HG03060 (cell line): ENCODE results near the gene MAP7D1.
"Not testable (repeated sequence)": the region's sequence is repeated elsewhere in the genome, so short reads cannot be mapped to it uniquely, and the experiment has no call there.

Source experiments
- ATAC-seq: cut with Tn5 transposase; IDR thresholded peaks from one replicate; pipeline ENCODE4 v1.9.1; 2021; ENCODE audit warnings: low read depth, moderate number of reproducible peaks; ENCODE audit not compliant: unreplicated experiment

The MAP7D1 gene

DNA sequence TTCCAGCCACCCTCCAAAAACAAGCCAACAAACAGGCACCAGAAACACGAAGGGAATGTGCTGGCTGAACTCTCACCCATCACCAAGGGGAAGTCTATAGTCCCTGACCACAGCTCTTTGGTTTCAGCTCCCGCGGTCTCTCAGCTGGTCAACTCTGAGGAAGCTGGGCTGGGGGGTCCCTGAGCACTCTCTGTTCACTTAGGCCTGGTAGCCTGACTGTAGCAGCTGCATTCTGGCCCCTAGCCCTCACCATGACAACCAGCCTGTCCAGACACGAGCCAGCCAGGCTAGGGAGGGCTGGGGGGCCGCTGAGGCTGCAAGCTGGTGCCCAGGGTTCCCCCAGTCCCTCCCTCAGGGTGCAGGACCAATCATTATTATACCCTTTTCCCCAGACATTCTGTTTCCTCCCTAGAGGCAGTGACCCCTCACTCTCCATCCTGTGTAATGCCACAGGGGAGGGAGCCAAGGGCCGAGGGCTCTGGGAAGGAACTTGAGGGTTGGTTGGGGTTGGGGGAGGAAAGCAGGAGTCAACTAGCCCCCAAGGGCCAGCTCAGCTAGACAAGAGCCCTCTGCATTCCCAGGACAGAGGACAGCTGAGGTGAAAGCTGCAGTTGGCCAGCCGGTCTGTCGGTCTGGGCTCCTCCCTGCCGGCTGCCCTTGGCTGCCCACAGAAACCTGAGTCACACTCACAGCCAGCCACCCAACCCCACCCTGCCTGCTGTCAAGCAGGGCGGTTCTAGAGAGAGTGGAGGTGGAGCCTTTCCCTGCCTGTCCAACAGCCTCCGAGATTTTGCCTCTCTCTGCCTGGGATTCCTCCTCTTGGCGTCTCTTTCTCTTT lies 5.4 kb upstream of the MAP7D1 start:
- no peak for ATAC-seq

DNA sequence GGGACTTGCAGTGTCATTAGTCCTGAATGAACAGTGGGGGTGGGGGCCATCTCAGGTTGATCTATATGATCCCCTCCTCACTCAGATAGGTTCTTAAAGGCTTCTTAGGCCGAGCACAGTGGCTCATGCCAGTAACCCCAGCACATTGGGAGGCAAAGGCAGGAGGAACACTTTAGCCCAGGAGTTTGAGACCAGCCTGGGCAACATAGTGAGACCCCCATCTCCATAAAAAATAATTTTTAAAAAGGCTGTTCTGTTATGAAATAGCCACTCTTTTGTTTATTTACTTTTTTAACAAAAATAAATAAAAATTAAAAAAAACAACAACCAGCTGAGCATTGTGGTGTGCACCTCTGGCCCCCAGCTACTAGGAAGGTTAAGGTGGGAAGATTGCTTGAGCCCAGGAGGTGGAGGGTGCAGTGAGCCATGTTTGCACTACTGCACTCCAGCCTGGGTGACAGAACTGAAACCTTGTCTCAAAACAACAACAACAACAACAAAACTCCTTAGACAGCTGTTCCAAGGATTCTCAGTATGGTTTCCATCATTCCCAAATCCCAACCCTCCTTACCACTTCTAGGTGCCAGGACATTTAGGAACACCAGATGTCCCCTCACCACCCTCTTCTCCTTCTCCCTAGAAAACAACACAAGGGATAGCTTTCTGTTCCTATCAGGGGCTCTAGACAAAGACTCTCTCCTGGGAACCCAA lies 4.7 kb upstream of the MAP7D1 start:
- no peak for ATAC-seq

DNA sequence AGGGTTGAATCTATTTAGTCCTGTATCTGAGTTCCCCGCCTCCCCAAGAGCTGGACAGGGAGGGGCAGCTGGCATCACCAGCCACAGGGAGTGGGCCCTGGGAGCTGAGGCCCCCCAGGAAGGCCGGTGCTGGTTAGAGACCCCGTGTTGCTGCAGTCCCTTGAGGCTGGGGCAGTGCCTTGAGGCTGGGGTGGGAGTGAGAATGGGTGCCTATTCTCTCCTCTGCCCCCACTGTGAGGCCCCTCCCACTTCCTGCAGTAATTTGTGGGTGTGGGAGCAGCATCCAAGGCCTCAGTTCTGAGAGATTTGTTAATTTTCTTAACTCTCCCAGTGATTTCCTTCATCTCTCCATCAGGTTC lies 4.1 kb upstream of the MAP7D1 start:
- no peak for ATAC-seq

- no peak for ATAC-seq
These were observed 2.5 kb upstream of the MAP7D1 start for GRCh38 chr1:36153476-36153875.

- no peak for ATAC-seq
These were observed 1.6 kb upstream of the MAP7D1 start for GRCh38 chr1:36154335-36154734.

DNA sequence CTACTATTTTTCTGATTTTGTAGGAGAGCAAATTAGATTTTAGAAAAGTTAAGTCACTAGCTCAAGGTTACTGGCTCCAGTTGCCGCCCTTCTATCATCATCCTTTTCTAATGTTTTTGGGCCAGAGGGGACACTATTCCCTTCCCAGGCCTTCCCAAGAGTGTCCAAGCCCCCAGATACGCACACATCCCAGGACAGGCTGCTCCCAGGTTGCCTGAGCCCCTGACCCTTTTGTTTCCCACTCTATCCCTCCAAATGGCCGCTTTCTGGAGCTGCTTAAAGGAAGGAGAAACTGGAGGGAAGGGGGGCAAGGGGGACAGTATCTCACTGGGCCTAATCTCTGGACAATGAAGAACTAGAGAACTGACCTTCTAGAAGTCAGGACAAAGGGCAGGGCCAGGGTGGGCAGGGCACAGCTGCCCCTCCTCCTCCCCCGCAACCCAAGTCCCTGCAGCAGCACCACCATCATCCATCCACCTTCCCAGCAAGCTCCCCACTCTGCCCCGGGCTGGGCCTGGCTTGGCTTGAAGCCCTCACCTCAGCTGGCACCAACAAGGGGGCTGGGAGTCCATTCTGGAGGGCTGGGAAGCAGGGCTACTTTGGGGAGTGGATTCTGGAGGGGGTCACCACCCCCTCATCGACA lies 1.1 kb upstream of the MAP7D1 start:
- ATAC-seq: no peak

DNA sequence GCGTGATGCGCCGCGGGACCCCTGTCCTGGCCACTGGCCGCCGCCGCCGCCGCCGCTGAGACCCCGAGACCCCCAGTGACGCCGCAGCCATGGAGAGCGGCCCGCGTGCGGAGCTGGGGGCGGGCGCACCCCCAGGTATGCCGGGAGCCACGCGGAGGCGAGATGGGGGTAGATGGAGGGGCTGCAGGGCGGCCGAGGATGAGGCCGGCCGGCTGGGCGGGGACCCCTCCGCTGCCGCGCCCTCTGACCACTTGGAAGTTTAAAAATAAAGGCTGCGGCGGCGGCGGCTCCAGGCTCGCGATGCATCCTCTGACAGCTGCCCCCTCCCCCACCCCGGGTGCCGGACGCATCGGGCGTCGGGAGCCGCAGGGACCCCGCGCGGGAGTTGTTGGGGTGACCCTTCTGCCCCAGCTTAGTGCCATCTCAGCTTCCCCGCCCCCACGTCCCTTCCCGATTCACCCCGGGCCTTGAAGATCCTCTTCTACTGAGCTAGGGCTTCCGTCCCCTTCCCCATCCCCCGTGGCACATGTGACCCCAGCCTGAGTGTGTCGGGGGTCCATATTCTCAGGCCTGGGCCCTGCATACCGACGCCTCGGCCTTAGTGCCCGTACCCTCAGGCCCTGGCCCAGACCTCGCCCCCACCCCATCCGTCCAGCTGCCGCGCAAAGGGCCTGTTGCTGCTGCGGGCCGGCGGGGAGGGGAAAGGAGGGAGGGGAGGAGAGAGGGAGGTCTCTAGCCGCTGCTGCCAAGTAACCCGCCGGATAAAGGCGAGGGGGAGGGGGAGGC lies 562 bp downstream of the MAP7D1 start:
- no peak for ATAC-seq

GRCh38 chr1:36157115-36157903 lies 1.3 kb downstream of the MAP7D1 start:
- ATAC-seq: no peak

GRCh38 chr1:36157973-36158826 lies 2.2 kb downstream of the MAP7D1 start:
- ATAC-seq: no peak

- ATAC-seq: not testable (repeated sequence)
These were observed 2.9 kb downstream of the MAP7D1 start for GRCh38 chr1:36158827-36159252.

DNA sequence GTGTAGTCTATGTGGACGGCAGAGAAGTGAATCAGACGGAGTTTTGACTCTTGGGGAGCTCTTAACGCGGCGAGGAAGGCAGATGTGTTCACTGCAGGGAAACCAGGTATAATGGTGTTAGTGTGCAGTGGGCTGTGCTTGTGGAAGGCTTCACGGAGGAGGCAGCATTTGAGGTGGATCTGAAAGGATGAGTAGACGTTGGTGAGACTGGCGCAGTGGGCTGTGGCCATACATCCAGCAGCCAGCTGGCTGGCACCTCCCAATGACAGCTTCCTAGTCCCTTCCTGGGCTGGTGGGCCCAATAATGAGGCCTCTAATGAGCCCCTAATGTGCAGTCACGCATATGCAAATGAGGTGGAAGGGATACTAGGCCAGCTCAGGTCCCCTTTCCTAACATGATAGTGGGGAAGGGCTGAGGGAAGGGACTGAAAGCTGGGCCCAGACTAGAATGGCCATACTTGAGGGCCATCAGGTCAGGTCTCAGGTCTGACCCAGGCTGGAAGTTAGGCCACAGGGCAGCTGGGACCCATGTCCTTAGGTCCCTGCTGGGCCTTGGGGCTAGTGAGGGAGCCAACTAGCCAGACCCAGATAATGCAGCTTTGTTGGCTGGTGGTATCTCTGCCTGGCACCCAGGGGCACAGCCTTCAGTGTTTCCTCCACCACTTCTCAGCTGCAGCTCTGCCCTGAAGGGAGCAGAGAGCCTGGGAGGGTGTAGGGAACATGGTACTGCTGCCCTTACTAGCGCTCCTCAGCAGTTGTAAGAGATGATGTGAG lies 3.8 kb downstream of the MAP7D1 start:
- ATAC-seq: no peak

DNA sequence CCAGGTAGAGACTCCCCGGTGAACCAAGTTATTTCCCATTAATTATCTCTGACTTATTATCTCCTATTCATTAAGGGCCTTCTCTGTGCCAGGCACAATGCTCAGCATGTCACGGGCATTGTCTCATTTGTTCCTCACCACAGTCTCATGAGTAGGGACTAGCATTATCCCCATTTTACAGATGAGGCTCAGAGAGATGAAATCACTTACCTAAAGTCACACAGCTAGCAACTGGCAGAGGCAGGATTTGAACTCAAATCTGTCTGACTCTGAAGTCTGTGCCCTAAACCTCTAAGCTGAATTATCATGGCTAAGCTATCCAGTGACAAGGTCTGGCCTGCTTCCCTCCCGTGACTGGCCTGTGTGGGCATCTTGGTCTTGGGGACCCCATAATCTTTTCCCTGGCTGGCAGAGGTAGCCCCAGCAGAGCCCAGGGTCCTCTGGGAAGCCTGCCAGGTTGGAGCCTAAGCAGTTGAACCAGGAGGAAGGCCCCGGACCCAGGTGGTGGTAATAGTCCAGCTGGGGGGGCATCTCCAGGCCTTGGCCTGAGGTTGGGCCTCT lies 4.5 kb downstream of the MAP7D1 start:
- no peak for ATAC-seq

DNA sequence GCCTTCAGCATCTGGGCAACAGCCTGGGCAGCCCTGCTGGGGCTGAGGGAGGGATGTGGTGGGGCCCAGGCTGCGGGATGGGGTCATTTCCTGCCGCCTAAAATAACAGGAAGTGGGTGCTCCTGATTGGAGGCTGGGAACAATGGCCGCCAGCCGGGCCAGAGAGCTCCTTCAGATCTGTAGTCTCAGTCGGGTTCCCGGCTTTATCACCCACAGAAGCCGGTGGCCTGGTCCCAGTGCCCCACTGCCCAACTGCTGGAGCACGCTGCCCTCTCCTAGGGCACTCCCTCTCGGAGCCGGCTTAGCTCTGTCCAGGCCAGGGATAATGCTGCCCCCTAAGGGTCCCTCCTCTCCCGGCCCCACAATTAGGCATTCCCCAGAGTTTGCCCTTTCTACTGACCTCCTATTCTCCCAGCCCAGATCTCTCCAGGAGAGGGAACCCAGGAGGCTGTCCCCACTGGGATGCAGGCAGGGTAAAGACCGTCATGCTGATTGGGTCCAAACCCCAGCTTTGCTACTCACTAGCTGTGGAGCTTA lies 5.1 kb downstream of the MAP7D1 start:
- no peak for ATAC-seq

- ATAC-seq: no peak
These were observed 5.9 kb downstream of the MAP7D1 start for GRCh38 chr1:36161641-36162531.

GRCh38 chr1:36162680-36163239 lies 6.8 kb downstream of the MAP7D1 start:
- ATAC-seq: no peak

DNA sequence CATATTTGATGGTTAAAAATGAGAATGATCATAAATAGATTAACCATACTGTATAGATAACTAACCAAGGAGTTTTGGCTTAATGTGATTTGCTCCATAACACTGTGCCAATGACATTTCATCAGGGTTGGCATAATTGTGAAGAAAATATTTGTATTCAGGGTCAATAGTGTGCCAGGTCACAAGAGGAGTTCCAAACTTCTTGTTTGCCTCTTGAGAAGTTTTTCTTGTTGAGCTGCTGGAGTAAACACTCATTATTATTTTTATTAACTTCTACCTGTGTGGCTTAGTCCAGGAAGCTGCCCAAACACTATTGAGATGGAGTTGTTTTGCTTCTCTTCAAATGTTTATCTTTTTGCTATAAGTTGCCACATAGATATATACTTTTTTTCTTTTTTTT lies 7.5 kb downstream of the MAP7D1 start:
- ATAC-seq: no peak
